ENCODE results near the gene ZNRD2.

ZNRD2 gene

GRCh38 chr11:65591939-65592857 lies 21.9 kb downstream of the ZNRD2 start:
- TF ChIP-seq, protein P1, sequence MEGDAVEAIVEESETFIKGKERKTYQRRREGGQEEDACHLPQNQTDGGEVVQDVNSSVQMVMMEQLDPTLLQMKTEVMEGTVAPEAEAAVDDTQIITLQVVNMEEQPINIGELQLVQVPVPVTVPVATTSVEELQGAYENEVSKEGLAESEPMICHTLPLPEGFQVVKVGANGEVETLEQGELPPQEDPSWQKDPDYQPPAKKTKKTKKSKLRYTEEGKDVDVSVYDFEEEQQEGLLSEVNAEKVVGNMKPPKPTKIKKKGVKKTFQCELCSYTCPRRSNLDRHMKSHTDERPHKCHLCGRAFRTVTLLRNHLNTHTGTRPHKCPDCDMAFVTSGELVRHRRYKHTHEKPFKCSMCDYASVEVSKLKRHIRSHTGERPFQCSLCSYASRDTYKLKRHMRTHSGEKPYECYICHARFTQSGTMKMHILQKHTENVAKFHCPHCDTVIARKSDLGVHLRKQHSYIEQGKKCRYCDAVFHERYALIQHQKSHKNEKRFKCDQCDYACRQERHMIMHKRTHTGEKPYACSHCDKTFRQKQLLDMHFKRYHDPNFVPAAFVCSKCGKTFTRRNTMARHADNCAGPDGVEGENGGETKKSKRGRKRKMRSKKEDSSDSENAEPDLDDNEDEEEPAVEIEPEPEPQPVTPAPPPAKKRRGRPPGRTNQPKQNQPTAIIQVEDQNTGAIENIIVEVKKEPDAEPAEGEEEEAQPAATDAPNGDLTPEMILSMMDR (IDR thresholded peaks at IDR 0.05; ENCODE audit: insufficient read depth, low read depth, low read length, missing control alignments) = no peak
- DNase-seq (ENCODE audit: low read depth) = no peak
- no peak overlapping the region for H3K4me3 ChIP-seq (ENCODE audit: low read depth, low read length)

DNA sequence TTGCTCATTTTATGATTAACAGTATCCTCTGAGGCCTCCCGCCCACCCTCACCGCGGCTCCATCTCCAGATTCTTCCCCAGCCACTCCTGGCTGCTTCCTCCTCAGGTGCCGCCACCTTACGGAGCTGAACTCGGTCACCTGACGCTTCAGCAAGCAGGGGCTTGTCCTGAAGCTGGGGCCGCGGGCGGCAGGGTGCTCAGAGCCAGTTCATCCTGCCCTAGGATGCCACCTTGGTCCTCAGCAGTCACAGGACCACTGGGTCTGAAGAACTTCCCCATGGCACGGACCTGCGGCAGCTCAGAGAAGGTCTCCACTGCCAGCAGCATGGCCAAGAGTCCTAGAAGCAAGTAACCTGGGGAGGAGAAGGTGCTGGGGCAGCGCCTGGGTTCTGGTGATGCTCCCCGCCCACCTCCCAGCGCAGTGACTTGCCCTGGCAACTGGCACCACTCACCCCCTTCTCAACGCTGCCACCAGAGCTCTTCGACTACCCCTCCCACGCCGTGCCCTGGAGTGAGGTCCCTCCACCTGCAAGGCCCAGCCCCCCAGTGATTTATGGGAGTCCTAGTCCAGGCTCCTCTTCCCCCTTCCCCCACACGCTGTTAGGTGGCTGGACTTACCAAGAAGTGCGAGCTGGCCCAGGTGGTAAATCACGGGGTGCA lies 22.7 kb downstream of the ZNRD2 start:
- no peak for DNase-seq (ENCODE audit: low read depth)
- no peak overlapping the region for H3K4me3 ChIP-seq (ENCODE audit: low read depth, low read length)
- TF ChIP-seq, protein P1 (IDR thresholded peaks at IDR 0.05; ENCODE audit: insufficient read depth, low read depth, low read length, missing control alignments) = no peak

DNA sequence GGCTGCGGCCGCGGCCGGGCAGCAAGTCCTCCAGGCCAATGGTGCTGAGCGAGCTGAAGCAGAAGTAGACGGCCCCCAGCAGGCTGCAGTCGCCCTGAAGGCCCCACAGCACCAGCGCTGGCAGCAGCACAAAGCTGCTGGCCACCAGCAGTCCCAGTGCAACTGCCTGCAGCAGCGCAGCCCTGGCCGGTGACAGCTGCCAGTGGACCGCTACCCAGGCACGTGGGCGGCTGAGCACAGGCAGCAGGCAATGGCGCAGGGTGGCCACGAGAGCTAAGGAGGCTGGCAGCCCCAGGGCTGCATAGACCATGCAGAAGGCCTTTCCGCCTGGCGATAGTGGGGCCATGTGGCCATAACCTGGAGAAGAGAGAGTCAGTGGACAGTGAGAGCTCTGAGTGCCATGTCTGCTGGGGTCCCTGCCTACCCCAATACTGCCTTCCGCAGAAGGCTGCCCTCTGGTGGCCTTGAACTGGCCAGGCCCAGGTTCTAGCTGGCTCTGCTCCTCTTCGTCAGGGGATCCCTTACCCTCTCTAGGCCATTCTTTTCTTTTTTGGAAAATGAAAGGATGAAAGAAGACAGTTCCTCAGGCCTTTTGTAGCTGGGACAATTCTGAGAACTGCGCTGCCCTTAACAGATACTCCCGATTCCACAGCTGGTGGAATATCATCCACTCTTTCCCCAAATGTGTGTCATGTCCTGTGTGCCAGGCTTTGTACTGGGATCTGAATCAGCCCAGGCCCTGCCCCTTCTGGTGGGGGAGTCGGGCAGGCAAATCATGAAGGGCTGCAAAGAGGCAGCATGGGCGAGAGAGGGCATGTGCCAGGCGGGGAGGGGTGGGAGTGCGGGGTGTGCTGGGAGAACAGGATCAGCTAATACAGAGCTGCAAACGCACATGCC lies 23.5 kb downstream of the ZNRD2 start:
- H3K4me3 ChIP-seq (ENCODE audit: low read depth, low read length) = no peak overlapping the region
- peak; percentile 64 for DNase-seq (ENCODE audit: low read depth)
- TF ChIP-seq, protein P1 (IDR thresholded peaks at IDR 0.05; ENCODE audit: insufficient read depth, low read depth, low read length, missing control alignments) = peak; percentile 74

- no peak overlapping the region for H3K4me3 ChIP-seq (ENCODE audit: low read depth, low read length)
- TF ChIP-seq, protein P1 (IDR thresholded peaks at IDR 0.05; ENCODE audit: insufficient read depth, low read depth, low read length, missing control alignments) = no peak
- DNase-seq (ENCODE audit: low read depth) = no peak
These were observed 24.9 kb downstream of the ZNRD2 start for GRCh38 chr11:65595131-65595530.

- TF ChIP-seq, protein P1 (IDR thresholded peaks at IDR 0.05; ENCODE audit: insufficient read depth, low read depth, low read length, missing control alignments) = no peak
- DNase-seq (ENCODE audit: low read depth) = no peak
- no peak within 1 kb of the TSS for H3K4me3 ChIP-seq (ENCODE audit: low read depth, low read length)
These were observed 25.4 kb downstream of the ZNRD2 start, which contains the start of gene KCNK7 for GRCh38 chr11:65595543-65596281. Gene KCNK7 (minus strand): TSS chr11:65595800. CDS start chr11:65595772, 28 bp downstream.

GRCh38 chr11:65596520-65596919 lies 26.2 kb downstream of the ZNRD2 start:
- no peak overlapping the region for H3K4me3 ChIP-seq (ENCODE audit: low read depth, low read length)
- no peak for DNase-seq (ENCODE audit: low read depth)
- TF ChIP-seq, protein P1 (IDR thresholded peaks at IDR 0.05; ENCODE audit: insufficient read depth, low read depth, low read length, missing control alignments) = no peak

All from GM12865 (cell line).